LHCN-M2 (cell line): ENCODE results near the gene SLC5A8. TPM values are rescaled to one million over a fixed set of nuclear protein-coding genes. Genes with fewer than 3 reads are reported as not detected.

Source experiments
- DNase-seq: peaks from one replicate; pipeline ENCODE4 v3.0.0-alpha.2; 2012; ENCODE audit warnings: low read depth
- polyA plus RNA-seq: library from polyadenylated mRNA; unstranded; fragments of >200 nt; gene quantifications from one replicate; pipeline ENCODE4 v1.2.1, GENCODE V29; 2012; ENCODE audit warnings: missing spikeins
- total RNA-seq: library from RNA; depleted of rRNA; stranded (reverse); fragments of >200 nt; gene quantifications from 2 replicates; pipeline ENCODE4 v1.2.3, GENCODE V29; 2014; rRNA removed

SLC5A8 gene, protein sequence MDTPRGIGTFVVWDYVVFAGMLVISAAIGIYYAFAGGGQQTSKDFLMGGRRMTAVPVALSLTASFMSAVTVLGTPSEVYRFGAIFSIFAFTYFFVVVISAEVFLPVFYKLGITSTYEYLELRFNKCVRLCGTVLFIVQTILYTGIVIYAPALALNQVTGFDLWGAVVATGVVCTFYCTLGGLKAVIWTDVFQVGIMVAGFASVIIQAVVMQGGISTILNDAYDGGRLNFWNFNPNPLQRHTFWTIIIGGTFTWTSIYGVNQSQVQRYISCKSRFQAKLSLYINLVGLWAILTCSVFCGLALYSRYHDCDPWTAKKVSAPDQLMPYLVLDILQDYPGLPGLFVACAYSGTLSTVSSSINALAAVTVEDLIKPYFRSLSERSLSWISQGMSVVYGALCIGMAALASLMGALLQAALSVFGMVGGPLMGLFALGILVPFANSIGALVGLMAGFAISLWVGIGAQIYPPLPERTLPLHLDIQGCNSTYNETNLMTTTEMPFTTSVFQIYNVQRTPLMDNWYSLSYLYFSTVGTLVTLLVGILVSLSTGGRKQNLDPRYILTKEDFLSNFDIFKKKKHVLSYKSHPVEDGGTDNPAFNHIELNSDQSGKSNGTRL
- not detected in 2 replicates for total RNA-seq
- not detected for polyA plus RNA-seq

DNA sequence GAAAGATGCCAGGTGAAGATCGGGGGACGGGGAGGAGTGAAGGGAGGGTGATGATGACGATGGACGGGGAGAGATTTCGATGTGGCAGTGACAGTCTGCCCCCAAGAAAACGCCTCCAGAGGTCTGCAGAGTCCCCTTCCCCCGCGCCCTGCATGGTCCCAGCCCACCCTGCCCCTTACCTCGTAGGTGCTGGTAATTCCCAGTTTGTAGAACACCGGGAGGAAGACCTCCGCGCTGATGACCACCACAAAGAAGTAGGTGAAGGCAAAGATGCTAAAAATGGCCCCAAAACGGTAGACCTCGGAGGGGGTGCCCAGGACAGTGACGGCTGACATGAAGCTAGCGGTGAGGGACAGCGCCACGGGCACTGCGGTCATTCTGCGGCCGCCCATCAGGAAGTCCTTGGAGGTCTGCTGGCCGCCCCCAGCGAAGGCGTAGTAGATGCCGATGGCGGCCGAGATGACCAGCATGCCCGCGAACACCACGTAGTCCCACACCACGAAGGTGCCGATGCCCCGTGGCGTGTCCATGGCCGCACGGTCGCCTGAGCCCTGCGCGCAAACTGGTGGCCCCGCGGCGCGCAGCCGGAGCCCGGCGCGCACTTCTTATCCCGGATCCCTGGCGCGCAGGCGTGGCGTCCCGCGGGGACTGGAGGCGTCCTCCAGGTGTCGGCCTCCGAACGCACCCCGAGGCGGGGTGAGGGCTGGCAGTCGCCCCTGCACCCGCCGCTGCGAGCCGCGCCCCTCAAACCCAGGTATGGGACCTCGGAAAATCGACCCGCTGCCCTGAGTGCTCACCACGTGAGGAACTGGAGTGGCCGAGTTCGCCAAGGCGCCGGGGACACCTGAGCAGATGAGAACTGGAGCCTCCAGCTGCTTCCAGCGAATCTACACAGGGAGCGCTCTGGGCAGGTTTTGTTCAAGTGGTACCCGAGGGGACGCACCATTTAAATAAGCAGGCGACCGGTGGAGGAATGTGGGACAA lies at the start of gene SLC5A8:
TSS of gene SLC5A8 (minus strand) at position 920 of the 984 bp plus-strand sequence. CDS start at position 530, 390 bp downstream.
- DNase-seq: no peak

DNA sequence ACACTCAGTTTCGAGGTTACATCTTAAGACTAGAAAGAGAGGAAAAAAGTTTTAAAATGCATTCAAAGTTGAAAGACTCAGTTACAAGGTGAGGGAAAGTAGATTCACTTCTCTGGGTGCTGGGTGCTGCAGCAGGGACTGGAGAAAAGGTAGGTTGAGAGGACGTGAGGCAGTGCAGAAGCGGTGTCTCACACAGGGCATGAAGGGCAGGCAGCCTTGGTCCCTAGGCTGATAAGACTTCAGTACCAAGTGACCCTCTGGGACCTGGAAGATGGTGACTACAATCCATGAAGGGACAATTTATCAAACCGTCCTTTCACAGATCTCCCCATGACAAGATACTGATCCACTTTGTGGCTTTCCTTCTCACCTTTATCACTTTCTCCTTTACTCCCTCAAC lies 47.3 kb upstream of the SLC5A8 start:
- no peak for DNase-seq

DNA sequence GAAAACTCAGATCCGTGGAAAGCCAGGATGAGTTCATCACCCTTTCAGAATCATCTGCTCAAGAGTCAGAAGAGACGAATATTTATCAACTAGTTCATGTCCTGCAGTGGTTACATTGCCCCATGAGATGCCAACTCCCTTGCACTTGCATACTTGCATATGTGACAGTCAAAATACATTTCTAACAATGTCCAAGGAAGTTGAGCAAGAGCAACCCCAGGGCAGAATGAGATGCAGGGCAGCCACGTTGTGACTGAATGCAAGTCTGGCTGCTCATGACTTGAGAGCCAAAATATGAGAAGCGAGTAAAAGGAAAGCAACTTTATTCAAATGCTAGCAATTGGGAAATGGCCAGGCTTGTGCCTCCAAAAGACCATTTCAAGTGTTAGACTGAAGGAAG lies 46.2 kb upstream of the SLC5A8 start:
- DNase-seq: no peak

DNA sequence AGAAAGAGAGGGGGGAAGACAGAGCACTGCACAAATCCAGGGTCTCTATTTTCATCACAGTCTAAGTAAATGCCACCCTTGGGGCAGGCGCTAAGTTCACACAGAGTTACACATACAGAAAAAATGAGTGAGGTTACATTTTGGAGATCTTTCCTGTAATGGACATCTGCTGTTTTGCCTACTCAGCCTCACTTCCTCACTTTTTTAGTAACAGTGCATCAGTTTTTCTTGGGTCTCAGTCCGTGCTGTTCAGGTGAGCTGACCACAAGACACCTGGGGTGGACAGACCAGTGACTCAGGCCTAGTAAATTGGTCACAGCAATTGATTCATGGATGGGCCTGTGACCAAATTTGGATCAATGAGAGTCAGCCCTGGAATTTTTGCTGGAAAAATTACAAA lies 33.6 kb upstream of the SLC5A8 start:
- DNase-seq: no peak

DNA sequence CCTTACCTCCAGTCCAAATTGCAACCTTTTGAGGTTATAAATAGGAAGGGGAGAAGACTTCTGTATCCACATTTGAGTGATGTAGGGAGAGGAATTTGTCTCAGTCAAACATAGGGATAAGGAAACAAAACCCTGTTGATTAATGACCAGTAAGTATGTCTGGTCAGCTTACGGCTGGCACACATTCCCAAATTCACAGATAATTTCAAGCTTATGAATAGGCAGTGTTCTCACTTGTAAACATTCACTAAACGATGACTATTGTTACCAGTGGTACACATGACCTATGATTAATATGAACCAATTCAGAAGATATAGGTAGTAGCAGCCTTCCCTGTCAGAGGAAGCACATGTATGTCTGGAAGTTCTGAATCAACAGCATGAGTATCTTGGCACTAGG lies 33.0 kb upstream of the SLC5A8 start:
- no peak for DNase-seq

DNA sequence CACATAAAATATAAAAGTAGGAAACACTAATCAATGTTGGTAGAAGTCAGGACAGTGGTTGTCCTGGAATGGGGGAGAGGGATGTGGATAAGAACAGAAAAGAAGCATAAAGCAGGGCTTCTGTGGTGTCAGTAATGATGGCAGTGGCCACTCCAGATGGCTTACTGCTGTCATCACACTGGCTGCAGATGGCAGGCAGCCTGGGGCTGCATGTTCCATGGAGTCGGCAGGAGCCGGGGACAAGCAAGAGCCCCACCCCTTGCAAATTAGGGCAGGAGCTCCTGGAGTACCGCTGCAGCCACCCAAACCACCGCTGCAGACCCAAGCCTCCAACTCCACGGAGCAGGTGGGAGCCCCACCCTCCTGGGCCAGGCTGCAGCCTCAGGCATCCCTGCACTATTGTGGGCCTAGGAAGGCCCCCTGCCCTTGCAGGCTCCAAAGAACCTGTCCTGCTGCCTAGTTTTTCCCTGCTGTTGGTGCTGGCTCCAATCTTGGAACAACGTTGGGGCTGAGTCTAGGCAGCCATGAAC lies 28.8 kb upstream of the SLC5A8 start:
- no peak for DNase-seq

DNA sequence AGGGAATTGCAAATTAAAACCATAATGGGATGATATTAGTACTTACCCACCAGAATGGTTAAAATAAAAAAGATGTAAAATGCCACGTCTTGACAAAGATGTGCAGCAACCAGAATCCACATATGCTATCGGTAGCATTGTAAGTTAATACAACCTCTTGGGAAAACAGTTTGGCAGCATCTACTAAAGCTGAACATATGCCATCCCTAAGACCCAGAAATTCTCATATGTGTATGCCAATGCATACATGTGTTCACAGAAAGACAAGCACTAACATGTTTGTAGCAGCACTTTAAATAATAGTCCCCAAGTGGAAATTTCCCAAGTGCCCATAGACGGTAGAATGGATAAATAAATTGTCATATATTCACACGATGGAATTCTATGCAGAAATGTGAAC lies 28.3 kb upstream of the SLC5A8 start:
- DNase-seq: no peak

DNA sequence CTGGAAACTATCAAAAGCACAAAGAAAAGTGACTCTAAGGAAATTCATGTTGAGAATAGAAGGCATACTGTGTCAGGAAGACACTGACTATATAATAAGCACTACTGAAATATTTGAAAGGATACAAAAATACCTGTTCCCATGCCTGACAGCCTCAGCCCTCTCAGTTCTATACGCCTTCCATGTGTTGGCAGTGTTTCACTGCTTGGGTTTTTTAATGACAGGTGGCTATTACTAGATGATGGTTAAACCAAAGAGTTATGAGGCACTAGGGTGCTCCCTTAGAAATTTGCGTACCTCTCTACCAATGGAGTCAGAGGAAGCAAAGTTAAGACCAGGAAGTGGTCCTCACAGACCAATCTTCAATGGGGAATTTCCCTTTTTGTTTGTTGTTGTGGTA lies 25.6 kb upstream of the SLC5A8 start:
- DNase-seq: no peak

DNA sequence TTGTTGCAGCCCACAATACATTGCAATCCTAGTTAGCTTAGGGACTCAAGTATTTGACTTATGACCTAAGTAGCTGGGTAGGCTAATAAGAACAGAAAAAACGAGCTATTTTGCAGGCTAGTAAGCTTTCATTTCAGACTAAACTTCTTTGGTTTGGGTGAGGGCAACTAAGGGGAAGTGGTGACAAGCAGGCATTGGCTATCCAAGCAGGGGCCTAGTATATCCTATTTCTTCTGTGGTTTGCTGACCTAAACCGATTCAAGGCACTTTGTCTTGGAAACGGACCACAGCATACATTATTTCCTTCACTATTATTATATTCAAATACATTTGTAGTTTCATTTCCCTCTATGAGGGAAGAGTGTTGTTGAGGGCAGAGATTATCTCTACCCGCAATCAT lies 21.6 kb upstream of the SLC5A8 start:
- no peak for DNase-seq

DNA sequence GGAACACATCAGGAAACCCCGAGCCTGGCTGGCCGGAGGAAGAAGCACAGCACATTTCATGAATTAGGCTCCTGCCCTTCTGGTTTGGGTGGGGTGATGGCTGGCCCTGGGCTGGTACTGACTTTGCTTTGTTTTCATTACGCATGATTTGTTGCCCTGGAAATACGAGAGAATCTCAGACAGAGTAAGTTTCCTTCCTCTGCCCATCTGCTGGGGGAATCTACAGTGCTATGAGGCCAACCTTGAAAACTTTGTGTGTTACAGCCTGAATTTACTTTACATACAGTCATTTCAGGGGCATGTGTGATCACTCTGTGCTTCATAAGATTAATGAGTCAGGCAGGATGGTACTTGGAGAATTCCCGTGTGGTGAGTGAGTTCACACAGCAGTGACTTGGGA lies 20.5 kb upstream of the SLC5A8 start:
- DNase-seq: peak; percentile 81

DNA sequence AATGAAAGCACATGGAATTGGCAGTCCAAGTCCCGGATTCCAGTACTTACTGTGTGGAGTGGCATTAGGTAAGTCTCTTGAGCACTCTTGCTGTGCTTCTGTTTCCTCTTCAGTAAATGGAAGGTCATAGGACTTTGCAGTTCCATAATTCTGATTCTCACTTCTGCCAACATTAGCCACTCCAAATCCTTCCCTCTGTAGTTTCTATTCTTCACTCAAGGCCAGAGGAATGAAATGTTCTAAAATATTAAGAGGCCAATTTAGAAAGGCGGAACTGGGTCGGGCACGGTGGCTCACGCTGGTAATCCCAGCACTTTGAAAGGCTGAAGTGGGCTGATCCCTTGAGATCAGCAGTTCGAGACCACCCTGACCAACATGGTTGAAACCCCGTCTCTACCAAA lies 19.8 kb upstream of the SLC5A8 start:
- no peak for DNase-seq

DNA sequence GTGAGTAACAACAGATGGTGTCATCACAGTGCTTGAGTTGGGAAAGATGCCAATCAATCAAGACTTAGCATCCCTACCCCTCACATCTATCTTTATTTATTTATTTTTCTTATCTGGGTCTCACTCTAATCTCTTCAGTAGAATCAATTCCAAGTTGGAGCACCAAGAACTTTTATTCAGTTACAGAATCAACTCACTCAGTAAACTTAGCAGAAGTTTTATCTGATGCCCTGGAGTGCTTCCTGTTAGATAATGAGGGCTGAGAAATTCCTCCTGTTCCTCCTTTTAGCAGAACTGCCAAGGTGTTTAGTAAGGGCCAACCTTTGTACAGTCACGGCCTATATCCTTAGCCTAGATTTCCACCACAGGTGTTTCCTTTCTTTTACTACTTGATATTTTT lies 11.3 kb upstream of the SLC5A8 start:
- no peak for DNase-seq

DNA sequence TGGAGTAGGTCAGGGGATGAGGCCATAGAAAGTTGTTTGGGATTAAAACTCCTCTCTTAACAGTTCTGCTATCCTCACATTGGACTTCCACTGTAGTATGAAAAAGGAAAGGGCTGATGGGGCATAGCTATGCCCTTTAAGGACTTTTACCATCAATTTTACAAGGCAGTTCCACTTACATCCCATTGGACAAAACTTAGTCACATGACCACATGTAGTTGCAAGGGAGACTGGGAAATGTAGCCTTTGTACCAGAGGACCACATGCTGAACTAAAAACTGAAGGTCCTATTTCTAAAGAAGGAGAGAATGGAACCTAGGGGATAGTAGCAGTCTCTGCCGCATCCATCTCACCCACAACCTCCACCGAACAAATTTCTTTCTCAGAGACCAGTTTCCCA lies 6.8 kb upstream of the SLC5A8 start:
- no peak for DNase-seq

DNA sequence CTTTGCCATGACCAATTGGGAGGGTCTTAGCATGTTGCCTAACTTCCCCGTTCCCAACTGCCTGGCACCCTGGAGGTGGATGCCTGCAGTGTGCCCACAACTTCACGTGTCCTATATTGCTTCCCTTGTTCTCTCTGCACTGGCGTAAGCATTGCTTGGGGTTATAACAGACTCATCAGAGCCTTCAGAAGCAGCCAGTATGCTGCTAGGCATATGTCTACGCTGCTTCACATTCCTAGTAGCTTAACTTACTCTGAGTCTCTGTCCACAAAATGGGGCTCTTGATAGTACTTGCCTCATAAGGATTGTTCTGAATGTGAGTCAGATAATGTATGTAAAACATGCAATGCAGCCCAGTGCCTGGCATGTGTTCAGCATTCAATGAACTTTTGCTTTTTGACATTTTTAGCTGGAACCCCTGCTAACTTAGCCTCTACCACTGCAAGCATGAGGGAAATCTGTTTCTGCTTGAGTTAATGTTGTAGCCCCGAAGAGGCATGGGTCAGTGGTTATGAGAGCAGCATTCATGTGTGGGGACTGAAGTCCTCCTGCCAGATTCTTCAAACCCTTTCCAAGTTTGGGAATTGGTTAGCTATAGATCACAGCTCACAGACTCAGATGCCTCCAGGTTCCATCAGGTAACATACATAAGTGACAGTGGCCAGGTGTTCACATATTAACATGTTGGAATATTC lies 2.8 kb downstream of the SLC5A8 start:
- no peak for DNase-seq

DNA sequence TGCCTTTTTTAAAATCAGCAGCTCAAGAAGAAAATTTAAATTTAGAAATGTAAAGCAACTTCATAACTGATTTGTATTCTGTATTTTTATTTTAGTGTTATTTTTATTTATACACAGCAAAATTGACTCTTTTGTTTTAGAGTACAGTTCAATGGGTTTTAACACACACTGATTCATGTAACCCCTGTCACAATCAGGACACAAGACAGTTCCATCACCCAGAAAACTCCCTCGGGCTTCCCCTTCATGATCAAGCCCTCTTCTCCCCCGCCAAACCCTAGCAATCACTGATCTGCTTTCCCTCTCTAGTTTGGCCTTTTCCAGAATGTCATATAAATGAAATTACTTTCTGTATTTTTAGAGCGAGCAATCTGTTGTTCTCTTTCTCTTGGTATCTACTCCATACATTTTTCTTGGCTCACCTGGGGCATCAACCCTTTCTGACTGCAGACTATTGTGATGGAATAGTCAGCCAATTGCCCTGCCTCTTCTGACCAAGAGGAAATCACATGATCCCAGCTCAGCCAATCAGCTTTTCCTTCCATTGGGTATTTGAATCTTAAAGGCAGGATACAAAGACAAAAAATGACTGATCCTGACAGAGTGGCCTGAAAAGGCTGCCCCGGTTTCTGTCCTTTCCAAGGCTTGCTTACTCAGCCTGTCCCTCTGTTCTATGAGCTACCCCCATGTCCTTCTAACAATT lies 5.3 kb downstream of the SLC5A8 start:
- no peak for DNase-seq

DNA sequence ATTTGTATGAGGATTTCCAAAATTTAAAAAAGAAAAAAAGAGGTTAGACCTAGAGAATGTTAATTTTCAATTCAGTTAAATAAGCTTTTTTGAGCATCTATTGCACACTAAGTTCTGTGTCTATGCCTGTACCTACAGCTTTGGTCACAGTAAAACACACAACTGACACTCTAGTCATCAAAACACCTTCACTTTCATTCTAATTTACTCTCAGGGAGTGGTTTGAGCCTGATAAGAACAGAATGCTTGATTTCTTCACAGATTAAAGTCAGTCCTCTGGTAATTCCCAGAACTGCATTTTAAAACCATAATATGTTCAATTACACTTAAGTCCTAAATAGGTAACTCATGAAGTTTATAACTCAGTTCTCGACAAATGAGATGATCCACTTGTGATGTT lies 9.2 kb downstream of the SLC5A8 start:
- DNase-seq: no peak

DNA sequence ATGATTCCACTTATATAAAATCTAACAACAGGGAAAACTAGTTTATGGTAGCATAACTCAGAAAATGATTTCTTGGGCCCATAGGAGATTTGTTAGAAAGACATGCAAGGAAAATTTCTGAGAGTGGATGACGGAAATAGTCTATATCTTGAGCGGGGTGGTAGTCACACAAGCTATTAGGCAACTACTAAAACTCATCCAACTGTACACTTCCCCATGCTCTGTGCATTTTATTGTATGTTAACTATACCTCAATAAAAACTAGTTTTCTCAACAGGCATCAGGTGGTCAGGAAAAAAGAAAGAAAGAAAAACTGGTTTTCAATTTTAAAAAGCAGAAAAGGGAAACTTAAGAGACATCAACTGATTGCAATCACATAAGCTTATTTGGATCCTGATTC lies 9.9 kb downstream of the SLC5A8 start:
- no peak for DNase-seq

DNA sequence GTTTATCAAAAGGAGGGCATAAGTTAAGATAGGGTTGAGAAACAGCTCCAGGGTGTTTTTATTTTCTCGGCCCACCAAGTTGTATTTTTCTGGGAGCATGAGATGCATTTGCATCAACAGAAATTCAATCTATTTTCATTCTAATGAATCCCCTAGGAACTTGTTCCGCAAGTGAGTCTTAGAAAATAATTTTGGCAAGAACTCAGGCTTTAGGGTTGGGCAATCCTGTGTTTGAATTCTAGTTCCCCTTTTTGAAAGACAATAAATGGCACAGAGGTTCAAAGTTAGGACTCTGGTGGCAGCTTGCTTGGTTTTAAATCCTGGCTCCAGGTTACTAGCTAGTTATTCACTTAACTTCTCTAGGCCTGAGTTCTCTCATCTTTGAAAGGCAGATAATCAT lies 23.7 kb downstream of the SLC5A8 start:
- no peak for DNase-seq

DNA sequence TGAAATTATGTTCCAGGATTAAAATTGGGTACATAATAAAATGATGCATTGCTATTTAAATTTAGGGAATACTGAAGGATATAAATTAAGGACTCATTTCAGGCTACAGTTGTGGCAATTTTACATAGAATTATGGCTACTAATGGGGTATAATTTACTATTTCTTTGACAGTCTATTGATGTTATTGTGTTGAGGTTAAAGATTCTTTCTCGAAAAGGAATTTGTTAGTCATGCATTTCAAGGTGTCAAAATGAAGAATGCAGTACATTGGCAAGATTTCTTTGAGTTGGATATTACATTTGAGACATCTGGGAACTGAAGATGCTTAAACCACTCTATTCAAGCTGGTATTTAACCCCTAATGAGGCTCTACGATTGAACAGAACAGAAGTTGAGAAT lies 28.3 kb downstream of the SLC5A8 start:
- peak; percentile 0 for DNase-seq

DNA sequence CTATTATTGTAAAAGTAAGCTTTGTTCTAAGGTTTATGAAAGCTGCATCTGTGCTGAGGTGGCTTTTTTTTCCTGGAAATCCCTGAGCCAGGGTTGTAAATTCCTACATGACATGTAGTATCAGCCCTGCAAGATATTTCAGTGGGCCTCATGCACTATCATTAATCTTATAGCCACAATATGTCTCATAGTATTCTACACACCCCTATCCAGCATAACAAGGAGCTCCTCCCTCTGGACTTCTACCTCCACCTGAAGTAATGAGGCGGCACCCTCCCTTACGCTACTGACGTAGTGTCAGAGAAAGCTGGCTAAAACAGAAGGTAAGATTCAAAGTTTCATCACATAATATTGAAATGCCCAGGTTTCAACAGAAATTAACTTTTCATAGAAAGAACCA lies 35.5 kb downstream of the SLC5A8 start:
- DNase-seq: no peak
